ENCODE data around the gene APOLD1. TPM values are rescaled to one million over a fixed set of nuclear protein-coding genes. Genes with fewer than 3 reads are reported as not detected.
"Not testable (repeated sequence)": the region's sequence is repeated elsewhere in the genome, so short reads cannot be mapped to it uniquely, and the experiment has no call there.

Gene APOLD1
- total RNA-seq, 1 donor from 2014 or later, result 5.6 TPM

- peaks cover 14% of the 10 kb centered on the region for H3K4me1 Mint-ChIP-seq (ENCODE audit: unreplicated experiment)
- peak overlapping the region; percentile 95 for H3K27ac Mint-ChIP-seq
- DNase-seq (ENCODE audit: extremely low spot score, unreplicated experiment), result no peak
- H3K9me3 Mint-ChIP-seq, result peaks cover 10% of the 10 kb centered on the region
- peak overlapping the region; percentile 58 for H3K4me3 Mint-ChIP-seq
- TF ChIP-seq, protein P1, sequence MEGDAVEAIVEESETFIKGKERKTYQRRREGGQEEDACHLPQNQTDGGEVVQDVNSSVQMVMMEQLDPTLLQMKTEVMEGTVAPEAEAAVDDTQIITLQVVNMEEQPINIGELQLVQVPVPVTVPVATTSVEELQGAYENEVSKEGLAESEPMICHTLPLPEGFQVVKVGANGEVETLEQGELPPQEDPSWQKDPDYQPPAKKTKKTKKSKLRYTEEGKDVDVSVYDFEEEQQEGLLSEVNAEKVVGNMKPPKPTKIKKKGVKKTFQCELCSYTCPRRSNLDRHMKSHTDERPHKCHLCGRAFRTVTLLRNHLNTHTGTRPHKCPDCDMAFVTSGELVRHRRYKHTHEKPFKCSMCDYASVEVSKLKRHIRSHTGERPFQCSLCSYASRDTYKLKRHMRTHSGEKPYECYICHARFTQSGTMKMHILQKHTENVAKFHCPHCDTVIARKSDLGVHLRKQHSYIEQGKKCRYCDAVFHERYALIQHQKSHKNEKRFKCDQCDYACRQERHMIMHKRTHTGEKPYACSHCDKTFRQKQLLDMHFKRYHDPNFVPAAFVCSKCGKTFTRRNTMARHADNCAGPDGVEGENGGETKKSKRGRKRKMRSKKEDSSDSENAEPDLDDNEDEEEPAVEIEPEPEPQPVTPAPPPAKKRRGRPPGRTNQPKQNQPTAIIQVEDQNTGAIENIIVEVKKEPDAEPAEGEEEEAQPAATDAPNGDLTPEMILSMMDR (conservative IDR thresholded peaks at IDR 0.05), result no peak
- H3K27me3 Mint-ChIP-seq, result peaks cover 4% of the 10 kb centered on the region
- peaks cover 13% of the 10 kb centered on the region for H3K36me3 Mint-ChIP-seq
Observed at GRCh38 chr12:12804432-12804886, 19.0 kb downstream of the APOLD1 start.

GRCh38 chr12:12806784-12807516 lies 21.5 kb downstream of the APOLD1 start:
- peaks cover 6% of the 10 kb centered on the region for H3K36me3 Mint-ChIP-seq
- DNase-seq (ENCODE audit: extremely low spot score, unreplicated experiment), result no peak
- no peaks in the 10 kb centered on the region for H3K27me3 Mint-ChIP-seq
- H3K9me3 Mint-ChIP-seq, result peaks cover 4% of the 10 kb centered on the region
- H3K27ac Mint-ChIP-seq, result peak overlapping the region; percentile 83
- peak overlapping the region; percentile 48 for H3K4me3 Mint-ChIP-seq
- H3K4me1 Mint-ChIP-seq (ENCODE audit: unreplicated experiment), result peaks cover 10% of the 10 kb centered on the region
- TF ChIP-seq, protein P1 (conservative IDR thresholded peaks at IDR 0.05), result no peak

GRCh38 chr12:12807517-12807903 lies 22.1 kb downstream of the APOLD1 start:
- H3K4me3 Mint-ChIP-seq; H3K4me1 Mint-ChIP-seq (ENCODE audit: unreplicated experiment); H3K9me3 Mint-ChIP-seq; H3K27me3 Mint-ChIP-seq; DNase-seq (ENCODE audit: extremely low spot score, unreplicated experiment); H3K36me3 Mint-ChIP-seq: not testable (repeated sequence)
- H3K27ac Mint-ChIP-seq, result peak overlapping the region; percentile 83

DNA sequence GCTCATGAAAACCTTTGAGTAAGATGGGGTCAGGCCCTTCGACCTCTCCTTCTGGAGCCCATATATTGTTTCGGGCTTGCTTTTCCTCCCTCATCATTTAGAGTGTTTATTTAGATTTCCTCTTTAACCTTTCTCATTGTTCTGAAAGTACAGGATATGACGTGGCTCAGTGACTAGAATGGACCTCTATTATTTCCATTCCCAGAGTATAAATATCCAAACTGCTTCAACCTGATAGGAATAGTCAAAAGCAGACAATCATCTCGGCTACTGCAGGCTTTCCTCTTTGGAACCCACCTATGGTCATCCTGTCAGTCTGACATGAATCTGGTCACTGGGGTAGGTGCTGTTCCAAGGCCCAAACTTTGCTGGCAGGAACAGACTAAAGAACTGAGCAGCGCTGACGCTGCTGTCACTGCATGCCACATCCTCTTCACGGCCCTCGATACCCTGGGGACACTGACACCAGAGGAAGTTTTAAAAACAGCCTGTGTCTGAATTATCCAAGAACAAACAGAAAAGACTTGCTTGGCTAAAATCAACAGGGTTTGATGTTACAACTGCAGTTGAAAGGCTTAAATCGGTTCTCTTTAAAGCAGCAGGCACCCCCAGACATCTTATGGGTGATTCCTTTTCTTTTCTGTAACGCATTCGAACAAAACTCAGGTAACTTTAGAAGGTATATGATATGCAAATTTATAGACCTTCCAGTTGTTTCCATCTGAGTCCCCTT lies 22.7 kb downstream of the APOLD1 start:
- H3K36me3 Mint-ChIP-seq, result peaks cover 8% of the 10 kb centered on the region
- H3K9me3 Mint-ChIP-seq, result peaks cover 8% of the 10 kb centered on the region
- H3K4me1 Mint-ChIP-seq (ENCODE audit: unreplicated experiment), result peaks cover 14% of the 10 kb centered on the region
- H3K4me3 Mint-ChIP-seq, result peak overlapping the region; percentile 23
- TF ChIP-seq, protein P1 (conservative IDR thresholded peaks at IDR 0.05), result no peak
- DNase-seq (ENCODE audit: extremely low spot score, unreplicated experiment), result no peak
- H3K27me3 Mint-ChIP-seq, result no peaks in the 10 kb centered on the region
- H3K27ac Mint-ChIP-seq, result peak overlapping the region; percentile 85

GRCh38 chr12:12810553-12811021 lies 25.1 kb downstream of the APOLD1 start:
- TF ChIP-seq, protein P1 (conservative IDR thresholded peaks at IDR 0.05), result no peak
- Mint-ChIP-seq H3K9me3 (peaks cover 5% of the 10 kb centered on the region), H3K27ac (peak overlapping the region; percentile 35)

DNA sequence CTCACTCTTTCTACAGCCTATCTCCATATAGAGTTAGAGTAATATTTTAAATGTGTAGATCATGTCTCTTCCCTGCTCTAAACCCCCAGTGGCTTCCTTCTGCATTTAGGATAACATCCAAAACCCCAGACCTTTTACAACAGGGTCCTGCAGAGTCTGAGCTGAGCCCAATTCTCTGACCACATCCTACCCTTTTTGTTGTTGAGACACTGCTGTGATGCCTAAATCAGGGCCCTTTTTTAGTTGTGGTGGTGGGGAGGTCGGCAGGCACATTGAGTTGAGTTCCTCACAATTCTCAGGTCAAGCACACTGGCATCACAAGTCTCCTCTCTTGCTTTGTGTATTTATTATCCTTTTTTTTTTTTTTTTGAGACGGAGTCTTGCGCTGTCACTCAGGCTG lies 25.9 kb downstream of the APOLD1 start:
- DNase-seq (ENCODE audit: extremely low spot score, unreplicated experiment), result no peak
- no peak overlapping the region for H3K4me3 Mint-ChIP-seq
- no peak overlapping the region for H3K27ac Mint-ChIP-seq
- peaks cover 5% of the 10 kb centered on the region for H3K9me3 Mint-ChIP-seq
- no peaks in the 10 kb centered on the region for H3K27me3 Mint-ChIP-seq
- peaks cover 23% of the 10 kb centered on the region for H3K4me1 Mint-ChIP-seq (ENCODE audit: unreplicated experiment)
- H3K36me3 Mint-ChIP-seq, result peaks cover 34% of the 10 kb centered on the region
- TF ChIP-seq, protein P1 (conservative IDR thresholded peaks at IDR 0.05), result no peak

More at GRCh38 chr12:12810553-12811021, 25.1 kb downstream of the APOLD1 start:
- Mint-ChIP-seq H3K4me1 (ENCODE audit: unreplicated experiment) (peaks cover 20% of the 10 kb centered on the region), H3K36me3 (peaks cover 26% of the 10 kb centered on the region), H3K27me3 (no peaks in the 10 kb centered on the region), H3K4me3 (peak overlapping the region; percentile 24)
- DNase-seq (ENCODE audit: extremely low spot score, unreplicated experiment), result no peak

All from type B pancreatic cell (in vitro differentiated cells).